ENCODE measurements around the gene DSTYK. TPM values are rescaled to one million over a fixed set of nuclear protein-coding genes. Genes with fewer than 3 reads are reported as not detected.

Gene DSTYK
- total and polyA plus RNA-seq, 2 donors (not counting 3 experiments of a cell fraction or from before 2014, with no cell fraction given): 3.6 to 8.7 TPM

GRCh38 chr1:205240118-205240517 is 28.6 kb upstream of the DSTYK start:
- no TSS peak for BruUV-seq (replicated peaks)
- Histone ChIP-seq H3K4me2 (ENCODE audit: insufficient read depth, low read length) (no peak overlapping the region), H3K9me3 (replicated peaks; ENCODE audit: control insufficient read depth, insufficient read depth, low read length) (no peaks in the 10 kb centered on the region), H3K4me1 (ENCODE audit: control insufficient read depth, extremely low read depth, insufficient read depth, low read length) (no peaks in the 10 kb centered on the region), H3K27me3 (ENCODE audit: control insufficient read depth in 2 of 2, insufficient read depth in 2 of 2, low read length in 2 of 2) (peaks cover 0 to under 1% of the 10 kb centered on the region in 2 experiments), H3K79me2 (ENCODE audit: control insufficient read depth, insufficient read depth, low read length) (no peaks in the 10 kb centered on the region), H4K20me1 (replicated peaks; ENCODE audit: control insufficient read depth, extremely low read depth, insufficient read depth, low read length) (no peaks in the 10 kb centered on the region), H2AFZ (ENCODE audit: low read depth, low read length) (no peak overlapping the region), H3K4me3 (replicated peaks in 1 of 3; ENCODE audit: insufficient read depth in 1 of 3, low read depth in 1 of 3, low read length in 3 of 3) (no peak overlapping the region), H3K36me3 (ENCODE audit: control insufficient read depth in 2 of 2, extremely low read depth in 1 of 2, insufficient read depth in 2 of 2, low read length in 2 of 2) (no peaks in the 10 kb centered on the region), H3K9me1 (replicated peaks; ENCODE audit: control insufficient read depth, extremely low read depth, insufficient read depth, low read length) (no peaks in the 10 kb centered on the region), H3K27ac (ENCODE audit: insufficient read depth, low read depth, low read length) (no peak overlapping the region), H3K9ac (replicated peaks; ENCODE audit: extremely low read depth, insufficient read depth, low read length) (no peak overlapping the region)
- POLR2A ChIA-PET: no interaction called here
- dilution Hi-C loops (cut with MboI; ENCODE audit: extremely low pct_ligation_motif_present, low sequenced_read_pairs) (no loop called here), intact Hi-C loops (cut with micrococcal nuclease) (no loop called here)
- TF ChIP-seq MAX (IDR thresholded peaks at IDR 0.05; ENCODE audit: insufficient read depth, insufficient read length): no peak
- TF ChIP-seq CTCF (IDR thresholded peaks at IDR 0.05; ENCODE audit: extremely low read depth in 1 of 2, insufficient read depth in 1 of 2, low read depth in 1 of 2, low read length in 2 of 2): no peak
- no peak for TF ChIP-seq EZH2 (IDR thresholded peaks at IDR 0.05; ENCODE audit: borderline replicate concordance, low read depth, low read length, severe bottlenecking)
- no peak for TF ChIP-seq POLR2A (IDR thresholded peaks at IDR 0.05; ENCODE audit: low read depth, low read length)
- no peak for TF ChIP-seq JUN (IDR thresholded peaks at IDR 0.05; ENCODE audit: borderline replicate concordance, insufficient read depth, insufficient read length, low read depth)
- TF ChIP-seq GATA2 (IDR thresholded peaks at IDR 0.05; ENCODE audit: insufficient read depth, insufficient read length, low read depth, low read length): no peak
- TF ChIP-seq FOS (IDR thresholded peaks at IDR 0.05; ENCODE audit: borderline replicate concordance, insufficient read depth, low read length): no peak
- no peak for TF ChIP-seq MYC (IDR thresholded peaks at IDR 0.05; ENCODE audit: low read depth, low read length)
- CTCF ChIA-PET: interaction anchor here (1.2 to 1.9 kb wide), 2 partner anchors 16 to 33 kb away, joined by 4 to 6 read pairs; no protein-coding TSS in a partner anchor
- DNase-seq (ENCODE audit: low read depth, low spot score): no peak
- no peak for FAIRE-seq
